GM20000 (cell line): ENCODE data around the gene PMIS2.

Source experiments
- DNase-seq: peaks from one replicate; pipeline ENCODE4 v3.0.0; 2012; ENCODE audit warnings: low spot score
- TF ChIP-seq, protein P1 (sequence below): IDR thresholded peaks from 2 replicates; pipeline ENCODE4 v1.5.1; 2012; ENCODE audit warnings: mild to moderate bottlenecking, control low read depth; ENCODE audit errors: extremely low read depth, missing control alignments

The PMIS2 gene

DNA sequence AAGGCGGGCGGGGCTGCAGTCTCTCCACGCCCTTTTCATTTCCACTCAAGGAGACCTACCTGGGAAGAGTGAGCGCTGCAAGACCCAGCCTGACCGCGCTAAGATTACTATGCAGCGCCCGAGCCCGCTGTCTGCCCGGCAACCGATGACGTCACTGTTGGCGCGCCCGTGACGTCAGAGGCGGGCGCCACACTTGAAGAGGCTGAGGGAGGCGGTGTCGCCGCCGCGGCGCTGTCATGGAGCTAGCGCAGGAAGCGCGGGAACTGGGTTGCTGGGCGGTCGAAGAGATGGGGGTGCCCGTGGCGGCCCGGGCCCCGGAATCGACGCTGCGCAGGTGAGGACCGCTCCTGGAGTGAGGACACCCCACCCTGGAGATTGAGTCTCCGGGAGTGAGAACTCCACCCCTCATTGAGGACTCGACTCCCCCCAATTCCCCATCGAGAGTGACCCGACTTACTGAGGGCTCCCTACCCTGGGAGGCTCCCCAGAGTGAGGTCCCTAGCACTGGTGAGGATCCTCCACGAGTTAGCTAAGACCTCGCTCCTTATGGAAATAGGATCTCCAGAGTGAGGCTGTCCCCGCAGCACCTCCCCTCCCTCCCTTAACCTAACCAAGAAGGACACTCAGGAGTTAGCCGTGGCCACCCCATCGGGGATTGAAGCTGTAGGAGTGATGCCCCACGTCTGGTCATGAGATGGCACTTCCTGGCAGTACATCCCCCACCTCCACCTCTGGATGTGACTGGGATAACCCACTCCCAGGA is 26.8 kb downstream of the PMIS2 start, which contains the start of gene HAUS5:
TSS of gene HAUS5 (plus strand) at position 177 of the 763 bp plus-strand sequence. CDS start at position 237, 60 bp downstream.
- TF ChIP-seq, protein P1, sequence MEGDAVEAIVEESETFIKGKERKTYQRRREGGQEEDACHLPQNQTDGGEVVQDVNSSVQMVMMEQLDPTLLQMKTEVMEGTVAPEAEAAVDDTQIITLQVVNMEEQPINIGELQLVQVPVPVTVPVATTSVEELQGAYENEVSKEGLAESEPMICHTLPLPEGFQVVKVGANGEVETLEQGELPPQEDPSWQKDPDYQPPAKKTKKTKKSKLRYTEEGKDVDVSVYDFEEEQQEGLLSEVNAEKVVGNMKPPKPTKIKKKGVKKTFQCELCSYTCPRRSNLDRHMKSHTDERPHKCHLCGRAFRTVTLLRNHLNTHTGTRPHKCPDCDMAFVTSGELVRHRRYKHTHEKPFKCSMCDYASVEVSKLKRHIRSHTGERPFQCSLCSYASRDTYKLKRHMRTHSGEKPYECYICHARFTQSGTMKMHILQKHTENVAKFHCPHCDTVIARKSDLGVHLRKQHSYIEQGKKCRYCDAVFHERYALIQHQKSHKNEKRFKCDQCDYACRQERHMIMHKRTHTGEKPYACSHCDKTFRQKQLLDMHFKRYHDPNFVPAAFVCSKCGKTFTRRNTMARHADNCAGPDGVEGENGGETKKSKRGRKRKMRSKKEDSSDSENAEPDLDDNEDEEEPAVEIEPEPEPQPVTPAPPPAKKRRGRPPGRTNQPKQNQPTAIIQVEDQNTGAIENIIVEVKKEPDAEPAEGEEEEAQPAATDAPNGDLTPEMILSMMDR: no peak
- DNase-seq: peak; percentile 94

DNA sequence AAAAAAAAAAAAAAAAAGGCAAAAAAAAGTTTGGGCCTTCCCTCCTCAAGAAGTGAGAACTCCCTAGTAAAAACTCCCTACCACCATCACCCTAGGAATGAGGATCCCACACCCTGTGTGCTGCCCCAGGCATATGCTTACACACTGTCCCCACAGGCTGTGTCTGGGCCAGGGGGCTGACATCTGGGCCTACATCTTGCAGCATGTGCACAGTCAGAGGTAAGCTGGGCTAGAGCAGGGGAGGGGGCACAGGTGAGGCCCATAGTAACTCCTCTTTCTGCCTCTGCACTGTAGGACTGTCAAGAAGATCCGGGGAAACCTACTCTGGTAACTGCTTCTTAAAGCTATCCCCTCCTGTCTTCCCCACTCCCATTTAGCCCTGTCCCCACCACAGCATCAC is 27.6 kb downstream of the PMIS2 start:
- DNase-seq: no peak
- TF ChIP-seq, protein P1: no peak

DNA sequence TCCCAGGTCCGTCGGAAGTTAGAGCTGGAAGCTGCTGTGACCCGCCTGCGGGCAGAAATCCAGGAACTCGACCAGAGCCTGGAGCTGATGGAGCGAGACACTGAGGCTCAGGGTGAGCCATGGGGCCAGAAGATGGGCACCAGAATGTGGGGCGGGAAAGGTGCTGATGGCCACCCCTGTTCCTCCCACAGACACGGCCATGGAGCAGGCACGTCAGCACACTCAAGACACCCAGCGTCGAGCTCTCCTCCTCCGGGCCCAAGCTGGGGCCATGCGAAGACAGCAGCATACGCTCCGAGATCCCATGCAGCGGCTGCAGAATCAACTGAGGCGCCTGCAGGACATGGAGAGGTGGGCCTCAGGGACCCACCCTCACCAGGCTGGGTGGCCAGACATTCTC is 29.1 kb downstream of the PMIS2 start:
- TF ChIP-seq, protein P1: no peak
- DNase-seq: no peak

DNA sequence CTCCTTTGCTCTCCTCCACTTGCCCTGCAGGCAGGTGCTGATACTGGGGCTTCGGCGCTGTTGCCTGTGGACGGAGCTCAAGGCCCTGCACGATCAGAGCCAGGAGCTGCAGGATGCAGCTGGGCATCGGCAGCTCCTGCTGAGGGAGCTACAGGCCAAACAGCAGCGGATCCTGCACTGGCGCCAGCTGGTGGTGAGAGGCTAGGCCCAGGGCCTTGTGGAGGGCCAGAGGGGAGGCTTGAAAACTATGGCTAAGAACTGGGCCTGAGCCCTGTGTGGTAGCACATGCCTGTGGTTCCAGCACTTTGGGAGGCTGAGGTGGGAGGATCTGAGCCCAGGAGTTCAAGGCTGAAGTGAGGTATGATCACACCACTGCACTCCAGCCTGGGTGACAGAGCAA is 32.9 kb downstream of the PMIS2 start:
- DNase-seq: no peak
- TF ChIP-seq, protein P1: no peak

DNA sequence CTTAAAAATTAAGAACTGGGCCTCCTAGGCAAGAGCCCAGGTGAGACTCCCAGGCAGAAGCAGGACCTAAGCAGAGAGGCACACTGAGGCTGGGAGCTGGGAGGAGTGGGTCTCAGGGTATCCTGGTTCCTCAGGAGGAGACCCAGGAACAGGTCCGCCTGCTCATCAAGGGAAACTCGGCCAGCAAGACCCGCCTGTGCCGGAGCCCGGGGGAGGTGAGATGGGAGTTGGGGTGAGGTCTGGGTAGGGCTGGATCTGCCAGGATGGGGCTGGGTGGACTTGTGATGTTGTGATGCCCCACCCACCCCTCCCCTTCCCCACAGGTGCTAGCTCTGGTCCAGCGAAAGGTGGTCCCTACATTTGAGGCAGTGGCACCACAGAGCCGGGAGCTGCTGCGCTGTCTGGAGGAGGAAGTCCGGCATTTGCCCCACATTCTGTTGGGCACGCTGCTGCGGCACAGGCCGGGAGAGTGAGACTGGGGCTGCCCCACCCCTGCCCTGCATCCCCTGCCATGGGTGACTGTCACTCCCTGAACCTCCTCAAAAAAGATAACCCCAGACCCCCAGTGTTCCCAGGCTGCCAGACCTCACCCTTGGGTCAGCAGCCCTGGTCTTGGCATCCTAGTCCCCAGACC is 33.4 kb downstream of the PMIS2 start:
- DNase-seq: no peak
- TF ChIP-seq, protein P1: no peak

DNA sequence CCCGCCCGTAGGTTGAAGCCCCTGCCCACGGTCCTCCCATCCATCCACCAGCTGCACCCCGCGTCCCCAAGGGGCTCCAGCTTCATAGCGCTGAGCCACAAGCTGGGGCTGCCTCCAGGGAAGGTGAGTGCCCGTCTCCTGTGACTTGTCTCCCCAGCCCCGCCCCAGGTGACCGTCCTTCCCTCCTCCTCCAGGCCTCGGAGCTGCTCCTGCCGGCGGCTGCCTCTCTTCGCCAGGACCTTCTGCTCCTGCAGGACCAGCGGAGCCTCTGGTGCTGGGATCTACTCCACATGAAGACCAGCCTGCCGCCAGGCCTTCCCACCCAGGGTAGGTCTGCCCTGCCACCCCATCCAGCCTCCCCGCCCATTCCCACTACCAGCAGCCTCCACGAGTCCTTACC is 34.0 kb downstream of the PMIS2 start:
- TF ChIP-seq, protein P1: no peak
- no peak for DNase-seq

DNA sequence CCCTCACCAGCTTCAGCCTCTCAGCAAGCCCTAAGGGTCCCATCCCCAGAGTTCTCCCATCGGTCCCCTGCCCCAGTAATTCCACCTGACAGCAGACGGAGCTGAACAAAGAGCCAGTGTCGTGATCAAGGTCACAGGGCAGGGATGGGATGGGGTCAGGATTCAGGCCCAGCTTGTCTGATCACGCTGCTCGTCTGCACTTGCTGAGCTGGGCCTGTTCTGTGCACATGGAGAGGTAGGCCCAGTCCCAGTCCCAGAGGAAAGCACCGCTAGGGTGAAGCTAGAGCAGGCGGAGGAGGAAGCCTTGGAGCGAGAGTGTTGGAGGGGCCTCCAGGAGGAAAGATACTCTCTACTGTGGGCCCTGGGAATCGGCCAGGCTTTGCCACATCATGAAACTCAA is 35.7 kb downstream of the PMIS2 start:
- TF ChIP-seq, protein P1: no peak
- DNase-seq: no peak
